GM21529 (cell line): ENCODE results near the gene KCNK1.

Source experiments
- ATAC-seq: cut with Tn5 transposase; IDR thresholded peaks from one replicate; pipeline ENCODE4 v1.9.1; 2021; ENCODE audit not compliant: unreplicated experiment

The KCNK1 gene

DNA sequence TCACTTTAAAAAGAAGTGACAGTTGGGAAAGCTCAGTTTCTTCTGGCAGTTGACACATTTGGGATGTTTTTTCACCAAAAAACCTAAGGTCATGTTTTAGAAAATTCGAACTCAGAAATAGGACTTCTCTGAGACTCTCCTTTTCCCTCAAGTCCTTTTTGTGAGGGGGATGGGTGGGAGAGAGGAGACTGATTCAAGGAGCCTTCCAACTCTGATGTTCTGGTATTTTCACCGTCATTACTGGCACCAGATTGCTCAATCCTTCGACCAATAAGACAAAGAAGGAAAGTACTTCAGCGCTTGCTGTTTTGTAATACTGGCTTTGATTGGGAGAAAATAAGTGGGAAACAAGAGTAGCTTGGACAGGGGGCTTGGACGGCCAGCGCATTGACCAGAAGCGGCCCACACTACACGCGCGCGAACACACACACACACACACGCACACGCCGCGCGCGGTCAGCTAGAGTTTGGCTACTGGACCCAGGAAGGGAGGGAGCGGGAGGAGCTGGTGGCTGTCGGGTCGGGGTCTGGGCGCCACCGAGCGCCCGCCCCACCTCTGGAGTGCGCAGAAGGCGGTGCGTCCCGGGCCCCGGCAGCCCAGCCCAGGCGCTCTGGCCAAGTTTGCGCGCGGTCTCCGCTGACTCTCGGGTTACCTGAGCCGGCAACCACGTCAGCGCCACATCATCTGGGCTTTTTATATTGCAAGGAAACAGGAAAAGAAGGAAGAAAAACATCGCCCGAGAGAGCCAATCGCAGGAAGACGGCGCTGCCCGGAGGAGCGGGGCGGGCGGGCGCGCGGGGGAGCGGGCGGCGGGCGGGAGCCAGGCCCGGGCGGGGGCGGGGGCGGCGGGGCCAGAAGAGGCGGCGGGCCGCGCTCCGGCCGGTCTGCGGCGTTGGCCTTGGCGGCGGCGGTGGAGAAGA, at the start of gene KCNK1:
KCNK1 (plus strand) TSS at position 855 of the 921 bp plus-strand sequence; CDS start at position 921, 66 bp downstream.
- peak; percentile 13 for ATAC-seq

DNA sequence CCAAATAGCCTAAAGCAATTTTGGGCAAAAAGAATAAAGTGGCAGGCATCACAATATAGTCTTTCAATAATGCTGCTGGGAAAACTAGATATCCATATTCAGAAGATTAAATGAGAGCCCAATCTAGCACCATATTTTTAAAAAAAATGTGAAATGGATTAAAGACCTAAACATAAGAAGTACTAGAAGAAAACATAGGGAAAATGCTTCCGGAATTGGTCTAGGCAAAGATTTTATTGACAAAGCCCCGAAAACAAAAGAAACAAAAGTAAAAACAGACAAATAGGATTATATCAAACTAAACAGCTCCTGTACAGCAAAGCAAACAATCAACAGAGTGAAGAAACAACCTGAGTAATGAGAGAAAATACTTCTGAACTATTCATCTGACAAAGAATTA, 48.6 kb upstream of the KCNK1 start:
- no peak for ATAC-seq

DNA sequence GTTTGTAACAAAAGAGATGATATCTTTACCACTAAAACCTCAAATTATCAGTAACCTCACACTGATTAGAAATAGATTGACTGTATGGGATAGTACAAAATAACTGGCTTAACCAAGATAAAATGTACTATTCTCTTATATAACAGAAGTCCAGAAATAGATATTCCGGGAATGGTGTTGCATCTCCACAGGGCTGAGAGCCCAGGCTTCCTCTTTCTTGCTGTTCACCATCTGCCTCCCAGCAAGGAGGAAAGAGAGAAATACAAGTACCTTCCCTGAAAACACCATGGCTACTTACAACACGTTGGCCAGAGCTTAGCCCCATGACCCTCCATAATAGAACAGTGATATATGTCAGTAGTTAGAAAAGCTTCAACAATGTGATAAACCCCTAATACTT, 47.0 kb upstream of the KCNK1 start:
- ATAC-seq, result no peak

DNA sequence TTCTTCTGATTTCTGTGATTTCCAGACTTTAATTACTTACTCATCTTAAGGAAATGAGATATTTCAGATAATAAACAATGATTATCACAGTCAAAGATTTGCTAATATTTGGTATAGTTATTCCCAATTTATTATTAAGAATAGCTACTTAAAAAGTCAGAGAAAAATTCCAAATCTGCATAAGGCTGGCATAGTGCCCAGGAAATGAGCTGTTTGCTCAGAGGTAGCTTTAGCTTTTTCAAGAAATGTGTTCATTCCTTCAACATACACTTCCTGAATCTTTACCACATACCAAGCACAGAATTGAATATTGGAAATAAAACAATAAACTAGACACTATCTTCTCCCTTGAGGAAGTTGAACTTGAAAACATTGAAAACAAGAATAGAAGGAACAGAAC, 44.3 kb upstream of the KCNK1 start:
- ATAC-seq, result no peak

DNA sequence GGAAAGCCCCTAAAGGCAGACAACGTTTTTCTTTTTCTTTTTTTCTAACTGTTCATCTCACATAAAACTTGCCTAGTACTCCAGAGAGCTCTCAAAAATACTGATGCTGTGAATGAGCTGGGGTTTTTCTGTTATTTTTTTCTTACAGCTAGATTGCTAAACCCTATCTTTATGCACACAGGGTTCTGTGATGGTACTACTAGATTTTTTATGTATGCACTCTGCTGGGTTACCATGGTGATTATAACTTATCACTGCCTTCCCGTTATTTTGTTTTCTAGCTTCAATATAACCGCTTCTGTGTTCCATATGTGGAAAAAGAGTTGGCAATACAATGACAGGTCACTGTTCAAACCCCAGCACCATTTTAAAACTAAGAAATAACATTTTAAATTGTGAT, 43.7 kb upstream of the KCNK1 start:
- ATAC-seq, result no peak

DNA sequence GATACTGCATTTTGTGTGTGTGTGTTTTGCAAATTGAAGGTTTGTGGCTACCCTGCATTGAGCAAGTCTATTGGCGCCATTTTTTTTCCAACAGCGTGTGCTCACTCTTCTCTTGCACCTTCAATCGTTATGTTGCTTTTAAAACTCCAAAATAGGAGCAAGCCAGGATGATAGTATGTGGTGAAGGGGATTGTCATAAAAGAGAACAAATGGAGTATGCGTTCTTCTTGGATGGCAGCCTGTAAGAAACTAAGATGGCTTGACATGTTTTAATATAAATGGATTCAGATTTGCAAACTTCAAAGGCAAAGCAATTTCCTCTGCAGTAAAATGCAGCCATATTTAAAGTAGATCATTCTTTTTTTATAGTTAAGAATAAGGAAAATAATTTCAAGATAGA, 43.2 kb upstream of the KCNK1 start:
- ATAC-seq, result no peak

DNA sequence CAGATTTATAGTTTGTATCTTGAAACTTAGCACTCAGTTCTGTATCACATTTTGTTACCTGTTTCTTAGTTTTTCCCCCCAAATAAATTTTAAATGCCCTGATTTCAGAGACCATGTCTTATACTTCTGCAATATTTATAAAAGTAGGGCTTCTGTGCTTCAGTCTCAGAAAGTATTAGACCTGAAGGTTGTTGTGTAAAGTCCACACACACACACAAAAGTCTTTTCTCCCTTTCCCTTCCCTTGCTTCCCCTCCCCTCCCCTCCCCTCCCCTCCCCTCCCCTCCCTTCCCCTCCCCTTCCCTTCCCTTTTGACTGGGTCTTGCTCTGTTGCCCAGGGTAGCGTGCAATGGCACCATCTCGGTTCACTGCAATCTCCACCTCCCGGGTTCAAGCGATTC, 41.0 kb upstream of the KCNK1 start:
- ATAC-seq, result no peak

DNA sequence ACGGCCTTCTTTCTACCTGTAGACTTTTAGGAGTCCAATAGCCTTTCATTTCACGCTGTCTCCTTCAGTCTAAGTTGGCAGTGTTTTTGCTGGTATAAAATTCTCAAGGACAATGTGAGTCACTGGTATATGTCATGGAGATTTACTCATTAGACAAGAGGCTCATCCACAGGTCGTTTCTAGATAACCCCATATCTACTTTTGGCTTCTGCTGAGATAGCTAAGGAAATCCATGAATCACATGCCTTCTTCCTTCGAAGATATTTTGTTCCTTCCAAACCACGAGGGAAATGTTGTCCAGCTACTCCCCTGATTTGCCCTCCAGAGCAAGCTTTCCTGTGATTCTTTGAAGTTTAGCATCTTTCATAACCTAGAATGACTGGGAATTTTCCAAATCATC, 38.5 kb upstream of the KCNK1 start:
- ATAC-seq, result no peak

DNA sequence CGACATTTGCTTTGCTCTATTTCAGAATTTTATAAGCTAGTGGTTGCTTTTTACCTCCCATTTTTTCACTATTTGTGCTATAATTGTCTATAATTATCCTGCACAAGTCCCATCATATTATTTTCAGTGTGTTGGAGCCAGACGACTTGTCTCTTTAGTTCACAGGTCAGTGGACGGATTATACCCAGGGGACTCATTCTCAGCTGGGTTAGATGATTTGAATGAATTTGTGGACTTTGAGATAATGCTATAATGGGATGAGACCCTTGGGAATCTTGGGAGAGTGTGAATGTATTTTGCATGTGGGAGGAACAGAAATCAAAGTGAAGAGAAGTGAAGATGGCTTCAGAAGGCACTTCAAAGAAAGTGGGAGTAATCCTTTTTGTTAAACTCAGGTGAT, 31.5 kb upstream of the KCNK1 start:
- ATAC-seq, result no peak

DNA sequence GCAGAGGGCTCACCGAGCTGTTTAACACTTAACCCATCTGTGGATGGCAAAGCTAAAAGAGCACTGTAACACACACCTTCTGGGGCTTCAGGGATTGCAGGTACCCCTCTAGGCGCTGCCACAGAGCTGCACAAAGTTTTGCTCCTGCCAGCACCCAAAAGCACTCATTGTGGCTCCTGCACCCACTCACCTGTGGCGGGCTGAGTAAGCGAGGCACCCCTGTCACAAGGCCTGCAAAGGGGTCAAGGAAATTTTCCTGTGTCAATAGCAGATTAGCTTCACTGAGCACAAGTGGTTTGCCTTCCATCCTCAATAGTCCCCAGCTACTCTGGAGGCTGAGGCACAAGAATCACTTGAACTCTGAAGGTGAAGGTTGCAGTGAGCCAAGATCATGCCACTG, 29.5 kb upstream of the KCNK1 start:
- ATAC-seq, result no peak

DNA sequence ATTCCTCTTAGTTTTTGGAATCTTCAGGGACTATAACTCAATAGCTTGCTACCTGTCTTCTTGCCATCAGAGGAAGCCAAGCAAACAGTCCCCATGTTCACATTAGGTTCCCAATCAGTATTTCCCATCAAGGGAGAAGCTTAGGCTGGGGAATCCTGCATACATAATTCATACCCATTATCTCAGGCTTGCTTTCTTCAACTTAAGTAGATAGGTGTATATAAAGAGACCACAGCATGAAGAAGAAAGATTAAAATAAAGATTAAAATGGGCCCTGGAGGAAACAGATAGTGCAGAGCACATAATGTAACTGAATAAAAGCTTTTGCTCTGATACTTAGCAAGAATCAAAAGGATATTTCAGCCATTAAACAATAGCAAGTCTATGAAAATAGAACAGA, 29.0 kb upstream of the KCNK1 start:
- ATAC-seq, result no peak

DNA sequence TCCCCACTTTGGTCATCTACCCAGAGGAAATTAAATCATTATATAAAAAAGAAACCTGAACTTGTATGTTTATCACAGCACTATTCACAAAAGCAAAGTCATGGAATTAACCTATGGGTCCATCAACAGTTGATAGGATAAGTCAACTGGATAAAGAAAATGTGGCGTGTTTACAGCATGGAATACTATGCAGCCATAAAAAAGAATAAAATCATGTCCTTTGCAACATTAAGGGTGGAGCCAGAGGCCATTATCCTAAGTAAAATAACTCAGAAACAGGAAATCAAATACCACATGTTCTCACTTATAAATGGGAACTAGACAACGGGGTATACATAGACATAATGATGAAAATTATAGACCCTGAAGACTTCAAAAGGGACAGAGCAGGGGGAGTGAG, 27.6 kb upstream of the KCNK1 start:
- ATAC-seq, result no peak

DNA sequence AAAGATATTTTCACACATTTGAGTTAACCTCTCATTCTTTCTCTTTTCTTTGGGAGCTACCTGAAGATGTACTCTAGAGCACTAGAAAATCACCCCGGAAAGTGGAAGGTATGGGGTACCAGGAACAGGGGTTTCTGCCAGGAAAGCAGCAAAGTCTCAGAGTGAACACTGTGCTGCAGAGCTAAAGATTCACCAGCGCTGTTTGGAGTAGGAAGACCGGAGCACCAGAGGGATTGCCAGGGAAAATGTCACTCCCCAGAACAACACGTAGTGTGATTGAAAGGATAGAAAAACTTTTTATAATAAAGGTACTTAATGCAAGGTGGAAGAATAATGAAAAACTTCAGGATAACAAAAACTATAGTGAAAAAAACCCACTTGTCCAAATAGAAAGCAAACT, 26.7 kb upstream of the KCNK1 start:
- ATAC-seq, result no peak

DNA sequence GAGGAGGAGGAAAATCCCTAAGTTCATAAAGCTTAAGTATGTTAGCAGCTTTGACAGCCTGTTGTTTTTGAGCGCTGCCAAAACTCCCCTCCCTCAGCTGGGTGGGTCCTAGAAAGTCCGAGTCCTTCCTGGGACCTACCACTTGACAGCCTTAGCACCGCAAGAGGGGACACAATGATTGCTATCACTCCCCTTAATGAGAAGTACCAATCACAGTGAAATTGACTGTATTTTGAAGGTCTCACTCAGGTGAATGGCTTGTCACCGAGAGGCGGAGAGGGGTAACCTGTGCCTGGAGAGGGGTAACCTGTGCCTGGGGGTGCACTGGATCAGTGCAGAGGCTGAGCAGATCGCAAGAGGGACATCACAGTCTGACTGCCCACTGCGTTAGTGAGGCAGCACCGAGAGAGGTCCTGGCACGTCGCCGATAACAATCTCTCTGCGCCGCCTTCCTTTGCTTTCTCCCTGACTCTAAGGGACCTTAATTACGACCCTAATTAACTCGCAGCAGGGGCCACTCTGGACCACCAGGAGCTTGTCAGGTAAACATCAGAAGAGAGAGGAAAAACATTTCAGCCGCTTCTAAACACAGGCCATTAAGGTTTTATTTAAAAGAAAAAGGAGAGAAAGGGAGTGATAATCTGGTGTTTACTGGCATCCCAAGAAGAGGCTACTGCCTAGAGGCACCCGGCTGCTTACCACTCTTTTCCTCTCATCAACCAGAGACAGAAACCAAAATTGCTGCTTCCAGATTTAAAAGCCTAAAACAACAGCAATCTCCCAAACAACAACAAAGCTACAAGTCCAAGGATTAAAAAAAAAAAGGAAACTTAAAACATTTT, 25.7 kb upstream of the KCNK1 start:
- ATAC-seq, result no peak

DNA sequence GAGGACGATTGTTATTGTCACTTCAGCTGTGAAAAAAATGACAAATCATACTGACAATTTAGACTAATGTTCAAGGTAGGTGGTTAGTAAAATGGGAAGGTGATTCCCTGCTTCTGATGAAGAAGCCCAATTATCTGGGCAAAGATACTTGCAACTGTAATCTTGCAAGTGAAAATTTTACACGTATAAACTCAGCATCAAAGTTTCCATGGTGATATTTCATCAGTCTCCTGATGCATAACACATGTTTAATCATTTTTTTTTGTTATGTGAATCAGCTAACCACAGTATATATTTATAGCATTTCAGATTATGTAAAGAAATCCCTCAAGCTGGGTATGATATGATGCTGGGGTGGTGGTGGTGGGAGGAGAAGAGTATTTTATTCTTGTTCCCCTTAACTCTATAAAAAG, 16.4 kb upstream of the KCNK1 start:
- ATAC-seq, result no peak

DNA sequence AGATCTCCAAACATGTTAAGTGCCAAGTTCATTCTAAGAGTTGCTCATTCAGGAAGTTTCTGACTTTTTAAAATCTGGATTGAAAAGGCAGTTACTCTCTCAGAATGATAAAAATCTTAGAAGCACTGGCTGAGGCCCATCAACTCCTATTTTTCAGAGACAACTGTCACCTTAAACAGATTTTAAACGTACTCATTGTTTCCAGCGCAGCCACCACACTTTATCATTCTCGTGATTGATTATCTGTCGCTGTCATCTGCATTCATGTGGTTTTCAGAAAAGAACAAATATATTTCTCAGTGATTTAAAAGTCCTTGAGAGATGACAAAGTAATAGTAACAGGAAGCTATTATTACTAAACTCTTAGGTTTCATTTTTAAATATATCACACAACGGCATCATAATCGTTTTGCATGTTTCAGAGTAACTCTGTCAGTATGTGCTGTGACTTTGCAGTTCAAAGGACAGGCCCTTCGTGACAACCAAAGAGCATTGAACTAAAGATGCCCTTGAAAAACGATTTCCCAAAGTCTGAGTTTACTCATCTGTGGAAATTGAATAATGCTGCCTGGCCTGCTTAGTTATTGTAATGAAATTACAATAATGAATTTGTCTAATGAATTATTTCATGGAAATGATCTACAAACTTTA, 14.9 kb upstream of the KCNK1 start:
- ATAC-seq, result peak; percentile 87

DNA sequence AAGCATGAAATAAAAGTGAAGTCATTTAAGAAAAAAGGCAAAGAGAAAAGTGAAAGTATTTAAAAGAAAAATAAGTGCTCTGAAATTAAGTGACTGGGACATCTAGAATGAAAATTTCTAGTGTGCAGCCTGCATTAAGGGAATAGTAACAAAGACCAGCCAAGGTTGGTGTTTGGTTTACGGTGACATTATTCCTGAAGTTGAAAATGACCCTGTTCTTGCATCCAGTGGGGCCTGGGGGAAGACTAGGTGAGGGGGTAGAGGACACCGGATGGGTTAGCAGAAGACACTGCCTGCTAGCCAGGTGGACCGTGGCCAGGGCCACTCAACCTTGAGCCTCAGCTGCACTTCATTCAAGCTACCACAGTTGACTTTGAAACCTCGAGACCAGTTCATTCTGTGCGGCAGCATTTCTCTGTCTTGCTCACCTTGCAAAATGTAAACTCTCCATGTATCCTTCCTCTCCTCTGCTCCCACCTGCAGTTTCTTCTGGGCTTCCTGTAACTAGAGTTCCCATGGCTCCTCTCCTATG, 14.3 kb upstream of the KCNK1 start:
- ATAC-seq, result peak; percentile 49

DNA sequence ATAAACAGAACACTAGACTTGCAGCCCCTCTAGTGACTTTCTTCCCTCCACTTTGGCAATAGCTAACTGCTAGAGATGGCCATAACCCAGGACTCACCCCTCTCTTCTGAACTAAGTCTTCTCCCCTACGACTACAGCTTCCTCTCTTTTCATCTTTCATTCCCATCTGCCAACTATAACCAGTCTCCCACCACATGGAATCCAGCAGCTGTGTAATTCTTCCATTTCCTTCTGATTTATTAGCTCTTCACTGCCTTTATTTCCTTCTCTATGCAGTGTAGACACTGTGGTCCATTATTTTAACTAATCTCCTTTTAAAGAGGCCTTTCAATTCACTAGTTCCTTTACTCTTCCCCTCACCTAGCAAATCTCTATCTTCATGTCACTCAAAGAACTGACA, 13.4 kb upstream of the KCNK1 start:
- no peak for ATAC-seq

DNA sequence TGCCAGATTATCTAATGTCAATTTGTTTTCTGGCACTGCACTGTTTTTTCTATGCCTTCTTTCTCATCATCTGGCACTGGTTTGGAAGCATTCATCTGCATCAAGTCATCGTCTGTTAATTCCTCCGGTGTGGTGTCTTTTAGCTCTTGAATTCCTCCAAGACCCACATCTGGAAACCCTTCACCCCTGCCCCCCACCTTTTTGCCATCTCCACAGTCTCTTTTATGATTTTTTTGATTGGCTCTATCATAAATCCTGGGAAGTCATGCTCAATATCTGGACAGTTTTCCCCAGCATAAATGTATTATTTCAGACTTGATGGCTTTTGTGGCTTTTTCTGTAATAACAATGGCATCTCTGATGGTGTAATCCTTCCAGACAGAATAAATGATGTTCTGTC, 10.4 kb upstream of the KCNK1 start:
- ATAC-seq, result no peak

DNA sequence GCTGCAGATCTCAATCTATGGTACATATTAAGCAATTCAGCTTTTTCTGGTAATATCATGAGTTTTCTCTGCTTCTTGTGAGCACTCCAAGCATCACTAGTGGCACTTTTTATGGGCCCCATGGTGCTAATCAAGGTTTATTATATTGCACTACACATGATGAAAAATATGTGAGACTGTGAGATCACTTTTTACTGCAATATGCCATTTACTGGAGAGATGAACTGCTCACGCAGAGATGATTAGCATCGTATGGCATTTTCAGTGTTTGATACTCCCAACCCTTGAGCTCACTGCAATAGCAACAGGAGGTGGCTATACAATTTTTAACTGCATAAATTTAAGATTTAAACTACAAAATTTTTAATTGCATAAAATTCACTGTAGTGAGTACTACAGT, 8.7 kb upstream of the KCNK1 start:
- ATAC-seq, result no peak

DNA sequence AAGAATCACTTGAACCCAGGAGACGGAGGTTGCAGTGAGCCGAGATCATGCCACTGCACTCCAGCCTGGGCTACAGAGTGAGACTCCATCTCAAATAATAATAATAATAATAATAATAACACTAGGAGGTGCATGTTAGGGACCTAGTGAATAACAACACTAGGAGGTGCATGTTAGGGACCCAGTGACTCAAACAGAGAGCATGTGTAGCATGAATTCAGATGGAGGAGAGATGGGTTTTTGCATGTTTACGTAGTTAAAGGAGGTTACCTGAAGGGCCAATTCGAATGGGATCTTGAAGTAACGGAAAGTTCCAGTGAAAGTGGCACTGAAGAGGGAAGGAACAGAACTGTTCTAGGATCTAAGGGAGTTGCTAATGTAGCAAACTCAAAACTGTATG, 7.1 kb upstream of the KCNK1 start:
- peak; percentile 24 for ATAC-seq
